ENCODE measurements around the gene PSMG1. TPM values are rescaled to one million over a fixed set of nuclear protein-coding genes. Genes with fewer than 3 reads are reported as not detected.

The PSMG1 gene
- total and polyA plus RNA-seq, 10 of the 15 experiments (the other 5 are each of a cell fraction or from before 2014, with no cell fraction given), result 21.3 to 248 (median 121) TPM

DNA sequence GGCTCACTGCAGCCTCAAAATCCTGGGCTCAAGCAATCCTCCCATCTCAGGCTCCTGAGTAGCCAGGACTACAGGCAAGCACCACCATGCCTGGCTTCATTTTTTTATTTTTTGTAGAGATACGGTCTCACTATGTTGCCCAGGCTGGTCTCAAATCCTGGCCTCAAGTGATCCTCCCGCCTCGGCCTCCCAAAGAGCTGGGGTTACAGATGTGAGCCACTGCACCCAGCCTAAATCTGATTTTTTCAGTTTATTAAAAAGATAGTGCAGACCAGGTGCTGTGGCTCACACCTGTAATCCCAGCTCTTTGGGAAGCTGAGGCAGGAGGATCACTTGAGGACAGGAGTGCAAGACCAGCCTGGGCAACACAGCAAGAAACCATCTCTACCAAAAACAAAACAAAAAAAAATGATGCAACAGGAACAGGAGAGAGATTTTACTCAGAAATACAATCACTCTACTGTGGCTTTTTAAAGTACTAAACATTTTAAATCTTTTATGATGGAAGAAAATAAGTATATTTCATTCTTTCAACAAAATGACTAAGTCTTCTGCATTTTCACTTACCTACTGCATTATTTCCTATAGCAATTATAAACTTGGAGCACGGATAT is 1.9 kb downstream of the PSMG1 start:
- in situ Hi-C loops (cut with MboI) (loop anchor here (5.0 kb wide), 1 partner anchor 206 kb away; no protein-coding TSS in a partner anchor), intact Hi-C loops (cut with micrococcal nuclease; ENCODE audit: unreplicated experiment) (loop anchor here (5.0 to 10.0 kb wide), 3 partner anchors 131 to 263 kb away; partner anchors contain the start of genes BRWD1 and LCA5L)
- FAIRE-seq (no peak), DNase-seq (ENCODE audit: low read depth, low spot score) (no peak), ATAC-seq (no peak)
- Histone ChIP-seq H2AFZ (ENCODE audit: control insufficient read depth, low read depth, low read length) (no peak overlapping the region), H3K27me3 (replicated peaks in 1 of 2; ENCODE audit: control insufficient read depth in 2 of 2, insufficient read depth in 2 of 2, low read length in 1 of 2) (no peaks in the 10 kb centered on the region), H3K27ac (ENCODE audit: control insufficient read depth, insufficient read depth) (no peak overlapping the region), H3K79me2 (ENCODE audit: control insufficient read depth, insufficient read depth, low read length) (peaks cover 36% of the 10 kb centered on the region), H3K36me3 (ENCODE audit: control insufficient read depth in 2 of 2, insufficient read depth in 2 of 2, low read length in 1 of 2) (0 out of 4 replicates have a peak, but pooled peaks cover 0 to 4% of the 10 kb centered on the region in 2 experiments), H3K4me3 (peak overlapping the region; percentile 95), H3K4me1 (ENCODE audit: control insufficient read depth, insufficient read depth, low read length) (peaks cover 7% of the 10 kb centered on the region; the same call in 1 of the 2 replicates), H3K4me2 (ENCODE audit: control insufficient read depth, insufficient read depth) (peak overlapping the region; percentile 96), H4K20me1 (ENCODE audit: control insufficient read depth, insufficient read depth) (no peaks in the 10 kb centered on the region), H3K9ac (ENCODE audit: control insufficient read depth, insufficient read depth, low read length) (peak overlapping the region; percentile 8; the same call in 1 of the 2 replicates), H3K9me3 (replicated peaks; ENCODE audit: control insufficient read depth, insufficient read depth, low read length) (no peaks in the 10 kb centered on the region)
- ChIA-PET CTCF (interaction anchor here (0.9 to 1.7 kb wide), 3 partner anchors 204 to 260 kb away, joined by 3 to 7 read pairs (median 4); no protein-coding TSS in a partner anchor), SMC1A (ENCODE audit: uncharacterized antibody, unreplicated experiment) (interaction anchor here (1.0 to 1.3 kb wide), 3 partner anchors 167 to 374 kb away, joined by 3 read pairs; no protein-coding TSS in a partner anchor), RAD21 (ENCODE audit: unreplicated experiment) (interaction anchor here (0.8 kb wide), 1 partner anchor 8 kb away, joined by 3 read pairs; no protein-coding TSS in a partner anchor), POLR2A (no interaction called here)
- 80% methylated on average over 4 of the region's 4 CpGs for WGBS (ENCODE audit: insufficient coverage, insufficient replicate concordance, low lambda C conversion rate, missing lambda C conversion rate)
- no TSS peak for BruUV-seq (replicated peaks)
- TF ChIP-seq KDM1A (IDR thresholded peaks at IDR 0.05; ENCODE audit: borderline replicate concordance) (no peak), EED (IDR thresholded peaks at IDR 0.05; ENCODE audit: low read depth) (no peak), SRF (IDR thresholded peaks at IDR 0.05; ENCODE audit: low read depth in 2 of 2, low read length in 2 of 2) (no peak), RELA (IDR thresholded peaks at IDR 0.05; ENCODE audit: borderline replicate concordance, partially characterized antibody) (no peak)
- TF ChIP-seq, protein P1, sequence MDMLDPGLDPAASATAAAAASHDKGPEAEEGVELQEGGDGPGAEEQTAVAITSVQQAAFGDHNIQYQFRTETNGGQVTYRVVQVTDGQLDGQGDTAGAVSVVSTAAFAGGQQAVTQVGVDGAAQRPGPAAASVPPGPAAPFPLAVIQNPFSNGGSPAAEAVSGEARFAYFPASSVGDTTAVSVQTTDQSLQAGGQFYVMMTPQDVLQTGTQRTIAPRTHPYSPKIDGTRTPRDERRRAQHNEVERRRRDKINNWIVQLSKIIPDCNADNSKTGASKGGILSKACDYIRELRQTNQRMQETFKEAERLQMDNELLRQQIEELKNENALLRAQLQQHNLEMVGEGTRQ (IDR thresholded peaks at IDR 0.05; ENCODE audit: borderline replicate concordance, low read depth, low read length), result no peak
- TF ChIP-seq, protein P2, sequence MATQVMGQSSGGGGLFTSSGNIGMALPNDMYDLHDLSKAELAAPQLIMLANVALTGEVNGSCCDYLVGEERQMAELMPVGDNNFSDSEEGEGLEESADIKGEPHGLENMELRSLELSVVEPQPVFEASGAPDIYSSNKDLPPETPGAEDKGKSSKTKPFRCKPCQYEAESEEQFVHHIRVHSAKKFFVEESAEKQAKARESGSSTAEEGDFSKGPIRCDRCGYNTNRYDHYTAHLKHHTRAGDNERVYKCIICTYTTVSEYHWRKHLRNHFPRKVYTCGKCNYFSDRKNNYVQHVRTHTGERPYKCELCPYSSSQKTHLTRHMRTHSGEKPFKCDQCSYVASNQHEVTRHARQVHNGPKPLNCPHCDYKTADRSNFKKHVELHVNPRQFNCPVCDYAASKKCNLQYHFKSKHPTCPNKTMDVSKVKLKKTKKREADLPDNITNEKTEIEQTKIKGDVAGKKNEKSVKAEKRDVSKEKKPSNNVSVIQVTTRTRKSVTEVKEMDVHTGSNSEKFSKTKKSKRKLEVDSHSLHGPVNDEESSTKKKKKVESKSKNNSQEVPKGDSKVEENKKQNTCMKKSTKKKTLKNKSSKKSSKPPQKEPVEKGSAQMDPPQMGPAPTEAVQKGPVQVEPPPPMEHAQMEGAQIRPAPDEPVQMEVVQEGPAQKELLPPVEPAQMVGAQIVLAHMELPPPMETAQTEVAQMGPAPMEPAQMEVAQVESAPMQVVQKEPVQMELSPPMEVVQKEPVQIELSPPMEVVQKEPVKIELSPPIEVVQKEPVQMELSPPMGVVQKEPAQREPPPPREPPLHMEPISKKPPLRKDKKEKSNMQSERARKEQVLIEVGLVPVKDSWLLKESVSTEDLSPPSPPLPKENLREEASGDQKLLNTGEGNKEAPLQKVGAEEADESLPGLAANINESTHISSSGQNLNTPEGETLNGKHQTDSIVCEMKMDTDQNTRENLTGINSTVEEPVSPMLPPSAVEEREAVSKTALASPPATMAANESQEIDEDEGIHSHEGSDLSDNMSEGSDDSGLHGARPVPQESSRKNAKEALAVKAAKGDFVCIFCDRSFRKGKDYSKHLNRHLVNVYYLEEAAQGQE (IDR thresholded peaks at IDR 0.05; ENCODE audit: low read depth, low read length), result no peak
- TF ChIP-seq, protein P3, sequence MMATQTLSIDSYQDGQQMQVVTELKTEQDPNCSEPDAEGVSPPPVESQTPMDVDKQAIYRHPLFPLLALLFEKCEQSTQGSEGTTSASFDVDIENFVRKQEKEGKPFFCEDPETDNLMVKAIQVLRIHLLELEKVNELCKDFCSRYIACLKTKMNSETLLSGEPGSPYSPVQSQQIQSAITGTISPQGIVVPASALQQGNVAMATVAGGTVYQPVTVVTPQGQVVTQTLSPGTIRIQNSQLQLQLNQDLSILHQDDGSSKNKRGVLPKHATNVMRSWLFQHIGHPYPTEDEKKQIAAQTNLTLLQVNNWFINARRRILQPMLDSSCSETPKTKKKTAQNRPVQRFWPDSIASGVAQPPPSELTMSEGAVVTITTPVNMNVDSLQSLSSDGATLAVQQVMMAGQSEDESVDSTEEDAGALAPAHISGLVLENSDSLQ (IDR thresholded peaks at IDR 0.05), result no peak
- TF ChIP-seq, protein P4, sequence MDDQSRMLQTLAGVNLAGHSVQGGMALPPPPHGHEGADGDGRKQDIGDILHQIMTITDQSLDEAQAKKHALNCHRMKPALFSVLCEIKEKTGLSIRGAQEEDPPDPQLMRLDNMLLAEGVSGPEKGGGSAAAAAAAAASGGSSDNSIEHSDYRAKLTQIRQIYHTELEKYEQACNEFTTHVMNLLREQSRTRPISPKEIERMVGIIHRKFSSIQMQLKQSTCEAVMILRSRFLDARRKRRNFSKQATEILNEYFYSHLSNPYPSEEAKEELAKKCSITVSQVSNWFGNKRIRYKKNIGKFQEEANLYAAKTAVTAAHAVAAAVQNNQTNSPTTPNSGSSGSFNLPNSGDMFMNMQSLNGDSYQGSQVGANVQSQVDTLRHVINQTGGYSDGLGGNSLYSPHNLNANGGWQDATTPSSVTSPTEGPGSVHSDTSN (IDR thresholded peaks at IDR 0.05; ENCODE audit: insufficient replicate concordance, low read depth, low read length), result no peak
- TF ChIP-seq, protein P5, sequence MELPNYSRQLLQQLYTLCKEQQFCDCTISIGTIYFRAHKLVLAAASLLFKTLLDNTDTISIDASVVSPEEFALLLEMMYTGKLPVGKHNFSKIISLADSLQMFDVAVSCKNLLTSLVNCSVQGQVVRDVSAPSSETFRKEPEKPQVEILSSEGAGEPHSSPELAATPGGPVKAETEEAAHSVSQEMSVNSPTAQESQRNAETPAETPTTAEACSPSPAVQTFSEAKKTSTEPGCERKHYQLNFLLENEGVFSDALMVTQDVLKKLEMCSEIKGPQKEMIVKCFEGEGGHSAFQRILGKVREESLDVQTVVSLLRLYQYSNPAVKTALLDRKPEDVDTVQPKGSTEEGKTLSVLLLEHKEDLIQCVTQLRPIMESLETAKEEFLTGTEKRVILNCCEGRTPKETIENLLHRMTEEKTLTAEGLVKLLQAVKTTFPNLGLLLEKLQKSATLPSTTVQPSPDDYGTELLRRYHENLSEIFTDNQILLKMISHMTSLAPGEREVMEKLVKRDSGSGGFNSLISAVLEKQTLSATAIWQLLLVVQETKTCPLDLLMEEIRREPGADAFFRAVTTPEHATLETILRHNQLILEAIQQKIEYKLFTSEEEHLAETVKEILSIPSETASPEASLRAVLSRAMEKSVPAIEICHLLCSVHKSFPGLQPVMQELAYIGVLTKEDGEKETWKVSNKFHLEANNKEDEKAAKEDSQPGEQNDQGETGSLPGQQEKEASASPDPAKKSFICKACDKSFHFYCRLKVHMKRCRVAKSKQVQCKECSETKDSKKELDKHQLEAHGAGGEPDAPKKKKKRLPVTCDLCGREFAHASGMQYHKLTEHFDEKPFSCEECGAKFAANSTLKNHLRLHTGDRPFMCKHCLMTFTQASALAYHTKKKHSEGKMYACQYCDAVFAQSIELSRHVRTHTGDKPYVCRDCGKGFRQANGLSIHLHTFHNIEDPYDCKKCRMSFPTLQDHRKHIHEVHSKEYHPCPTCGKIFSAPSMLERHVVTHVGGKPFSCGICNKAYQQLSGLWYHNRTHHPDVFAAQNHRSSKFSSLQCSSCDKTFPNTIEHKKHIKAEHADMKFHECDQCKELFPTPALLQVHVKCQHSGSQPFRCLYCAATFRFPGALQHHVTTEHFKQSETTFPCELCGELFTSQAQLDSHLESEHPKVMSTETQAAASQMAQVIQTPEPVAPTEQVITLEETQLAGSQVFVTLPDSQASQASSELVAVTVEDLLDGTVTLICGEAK (IDR thresholded peaks at IDR 0.05; ENCODE audit: borderline replicate concordance), result no peak
- TF ChIP-seq, protein P6, sequence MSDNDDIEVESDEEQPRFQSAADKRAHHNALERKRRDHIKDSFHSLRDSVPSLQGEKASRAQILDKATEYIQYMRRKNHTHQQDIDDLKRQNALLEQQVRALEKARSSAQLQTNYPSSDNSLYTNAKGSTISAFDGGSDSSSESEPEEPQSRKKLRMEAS (IDR thresholded peaks at IDR 0.05; ENCODE audit: low read depth, low read length), result no peak

All from GM12878 (cell line).